Urinary bladder (tissue), 4 donors: ENCODE results near the gene CCR2. TPM values are rescaled to one million over a fixed set of nuclear protein-coding genes. Genes with fewer than 3 reads are reported as not detected.

Experiments
- DNase-seq: peaks from one replicate; pipeline ENCODE4 v3.0.0-alpha.2; 2015; ENCODE audit errors: extremely low spot score
- H3K27ac ChIP-seq: one replicate; pipeline ENCODE4 v1.5.1; 2013; ENCODE audit warnings: low read depth, mild to moderate bottlenecking, moderate library complexity
- H3K36me3 ChIP-seq: one replicate; pipeline ENCODE4 v1.6.1; 2013; ENCODE audit warnings: mild to moderate bottlenecking, moderate library complexity; ENCODE audit not compliant: insufficient read depth
- H3K4me1 ChIP-seq: one replicate; pipeline ENCODE4 v1.6.1; 2013; ENCODE audit warnings: mild to moderate bottlenecking, moderate library complexity; ENCODE audit not compliant: insufficient read depth
- H3K4me3 ChIP-seq: one replicate; pipeline ENCODE4 v1.5.1; 2013; ENCODE audit warnings: low read depth, low read length
- WGBS: extraction: QIAGEN DNeasy Blood & Tissue Kit; methylation state at CpG from one replicate; pipeline ENCODE4 v1.1.7; 2013; 5-methylcytosine and 5-hydroxymethylcytosine counted together
- polyA plus RNA-seq: library from polyadenylated mRNA; stranded (reverse); fragments of 200-250 nt; gene quantifications from one replicate; pipeline ENCODE4 v1.2.3, GENCODE V29; 2013
- total RNA-seq: library from RNA; depleted of rRNA; stranded (reverse); fragments of >200 nt; gene quantifications from one replicate; pipeline ENCODE4 v1.2.3, GENCODE V29; 2014
- donor health status: healthy with polysubstance abuse.
- donor health status: healthy.

CCR2 gene
- total and polyA plus RNA-seq, 2 donors, result 2.1 to 3.3 TPM

- Histone ChIP-seq H3K27ac (no peak overlapping the region), H3K4me1 (no peaks in the 10 kb centered on the region), H3K4me3 (no peak overlapping the region), H3K36me3 (no peaks in the 10 kb centered on the region)
- 95% methylated on average over 1 of the region's 1 CpG for WGBS
- DNase-seq, result no peak
These were observed 15.1 kb upstream of the CCR2 start for GRCh38 chr3:46338840-46339239.

- H3K36me3 ChIP-seq, result no peaks in the 10 kb centered on the region
- DNase-seq, result no peak
- no peak overlapping the region for H3K27ac ChIP-seq
- no peak overlapping the region for H3K4me3 ChIP-seq
- 79% methylated on average over 4 of the region's 4 CpGs for WGBS
- H3K4me1 ChIP-seq, result no peaks in the 10 kb centered on the region
These were observed 9.4 kb upstream of the CCR2 start for GRCh38 chr3:46344476-46344875.

- H3K4me3 ChIP-seq, result no peak overlapping the region
- H3K36me3 ChIP-seq, result no peaks in the 10 kb centered on the region
- no peaks in the 10 kb centered on the region for H3K4me1 ChIP-seq
- no peak for DNase-seq
- no peak overlapping the region for H3K27ac ChIP-seq
- 87% methylated on average over 3 of the region's 3 CpGs for WGBS
These were observed 5.0 kb upstream of the CCR2 start for GRCh38 chr3:46348823-46349482.

GRCh38 chr3:46349484-46350261, 4.2 kb upstream of the CCR2 start:
- whole genome bisulfite sequencing, result 67% methylated on average over 2 of the region's 2 CpGs
- no peak for DNase-seq
- Histone ChIP-seq H3K36me3 (no peaks in the 10 kb centered on the region), H3K27ac (no peak overlapping the region), H3K4me1 (no peaks in the 10 kb centered on the region), H3K4me3 (no peak overlapping the region)

- H3K4me1 ChIP-seq, result no peaks in the 10 kb centered on the region
- no peak for DNase-seq
- H3K36me3 ChIP-seq, result no peaks in the 10 kb centered on the region
- H3K27ac ChIP-seq, result no peak overlapping the region
- 73% methylated on average over 1 of the region's 1 CpG for WGBS
- H3K4me3 ChIP-seq, result no peak overlapping the region
These were observed 3.7 kb upstream of the CCR2 start for GRCh38 chr3:46350262-46350565.

GRCh38 chr3:46351646-46352045, 2.3 kb upstream of the CCR2 start:
- no peak for DNase-seq
- Histone ChIP-seq H3K4me3 (no peak overlapping the region), H3K27ac (no peak overlapping the region), H3K4me1 (no peaks in the 10 kb centered on the region), H3K36me3 (no peaks in the 10 kb centered on the region)
- 83% methylated on average over 3 of the region's 3 CpGs for WGBS

GRCh38 chr3:46353090-46353489, 821 bp upstream of the CCR2 start:
- H3K36me3 ChIP-seq, result no peaks in the 10 kb centered on the region
- WGBS, result 80% methylated on average over 4 of the region's 4 CpGs
- no peak overlapping the region for H3K4me3 ChIP-seq
- no peaks in the 10 kb centered on the region for H3K4me1 ChIP-seq
- DNase-seq, result no peak
- no peak overlapping the region for H3K27ac ChIP-seq

GRCh38 chr3:46354478-46354877, 567 bp downstream of the CCR2 start:
- Histone ChIP-seq H3K36me3 (no peaks in the 10 kb centered on the region), H3K4me3 (no peak overlapping the region), H3K4me1 (no peaks in the 10 kb centered on the region), H3K27ac (no peak overlapping the region)
- 42% methylated on average over 1 of the region's 1 CpG for WGBS
- DNase-seq, result no peak

- H3K27ac ChIP-seq, result no peak overlapping the region
- no peaks in the 10 kb centered on the region for H3K36me3 ChIP-seq
- no peak for DNase-seq
- no peak overlapping the region for H3K4me3 ChIP-seq
- no peaks in the 10 kb centered on the region for H3K4me1 ChIP-seq
These were observed 1.1 kb downstream of the CCR2 start for GRCh38 chr3:46354984-46355383.

- Histone ChIP-seq H3K4me3 (no peak overlapping the region), H3K36me3 (no peaks in the 10 kb centered on the region), H3K4me1 (no peaks in the 10 kb centered on the region), H3K27ac (no peak overlapping the region)
- no peak for DNase-seq
- 54% methylated on average over 3 of the region's 3 CpGs for WGBS
These were observed 2.4 kb downstream of the CCR2 start for GRCh38 chr3:46356276-46356675.

GRCh38 chr3:46356909-46357308, 3.0 kb downstream of the CCR2 start:
- DNase-seq, result no peak
- no peak overlapping the region for H3K27ac ChIP-seq
- no peaks in the 10 kb centered on the region for H3K36me3 ChIP-seq
- no peaks in the 10 kb centered on the region for H3K4me1 ChIP-seq
- WGBS, result 79% methylated on average over 4 of the region's 4 CpGs
- no peak overlapping the region for H3K4me3 ChIP-seq

- WGBS, result 75% methylated on average over 6 of the region's 6 CpGs
- Histone ChIP-seq H3K4me1 (no peaks in the 10 kb centered on the region), H3K4me3 (no peak overlapping the region), H3K27ac (no peak overlapping the region), H3K36me3 (no peaks in the 10 kb centered on the region)
- DNase-seq, result no peak
These were observed 4.6 kb downstream of the CCR2 start for GRCh38 chr3:46358466-46358865.

- Histone ChIP-seq H3K27ac (no peak overlapping the region), H3K36me3 (no peaks in the 10 kb centered on the region), H3K4me3 (no peak overlapping the region), H3K4me1 (no peaks in the 10 kb centered on the region)
- DNase-seq, result no peak
- WGBS, result 38% methylated on average over 11 of the region's 11 CpGs
These were observed 6.0 kb downstream of the CCR2 start for GRCh38 chr3:46359733-46360493.

- 67% methylated on average over 6 of the region's 6 CpGs for WGBS
- no peak for DNase-seq
- H3K27ac ChIP-seq, result no peak overlapping the region
These were observed 7.0 kb downstream of the CCR2 start for GRCh38 chr3:46360907-46361306.

More at GRCh38 chr3:46360907-46361306, 7.0 kb downstream of the CCR2 start:
- Histone ChIP-seq H3K4me3 (no peak overlapping the region), H3K36me3 (no peaks in the 10 kb centered on the region), H3K4me1 (no peaks in the 10 kb centered on the region)
